ENCODE data around the gene CGA.
"Not testable (repeated sequence)": the region's sequence is repeated elsewhere in the genome, so short reads cannot be mapped to it uniquely, and the experiment has no call there.

Gene CGA

DNA sequence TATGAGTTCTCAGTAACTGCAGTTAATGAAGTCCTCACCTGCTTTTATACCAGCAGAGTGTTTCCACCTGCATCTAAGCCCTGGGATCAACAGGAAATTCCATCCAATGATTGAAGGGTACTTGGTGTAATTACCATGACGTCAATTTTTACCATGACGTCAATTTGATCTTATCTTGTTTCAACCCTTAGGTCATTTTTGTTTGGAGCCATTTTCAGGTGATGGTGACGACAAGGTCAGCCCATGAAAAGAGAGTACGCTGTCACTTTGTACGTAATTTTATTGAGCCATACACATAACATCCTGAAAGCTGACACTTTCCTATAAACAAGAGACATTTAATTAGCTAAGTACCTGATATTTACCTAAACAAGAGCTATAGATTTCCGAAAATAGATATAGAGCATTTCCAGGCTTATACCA lies at the start of gene CGA:
CGA (minus strand) TSS at position 20 of the 423 bp plus-strand sequence. CDS start 6,906 bp downstream, outside the sequence.
- no peak for DNase-seq (ENCODE audit: low spot score)

DNA sequence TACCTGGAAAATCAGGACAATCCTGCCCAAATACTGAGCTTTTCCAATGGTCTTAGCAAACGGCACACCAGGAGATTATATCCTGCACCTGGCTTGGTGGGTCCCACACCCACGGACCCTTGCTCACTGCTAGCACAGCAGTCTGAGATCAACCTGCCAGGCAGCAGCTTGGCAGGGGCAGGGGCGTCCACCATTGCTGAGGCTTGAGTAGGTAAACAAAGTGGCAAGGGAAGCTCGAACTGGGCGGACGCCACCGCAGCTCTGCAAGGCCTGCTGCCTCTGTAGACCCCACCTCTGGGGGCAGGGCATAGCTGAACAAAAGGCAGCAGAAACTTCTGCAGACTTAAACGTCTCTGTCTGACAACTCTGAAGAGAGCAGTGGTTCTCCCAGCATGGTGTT lies 45.0 kb upstream of the CGA start:
- DNase-seq (ENCODE audit: low spot score), result not testable (repeated sequence)

DNA sequence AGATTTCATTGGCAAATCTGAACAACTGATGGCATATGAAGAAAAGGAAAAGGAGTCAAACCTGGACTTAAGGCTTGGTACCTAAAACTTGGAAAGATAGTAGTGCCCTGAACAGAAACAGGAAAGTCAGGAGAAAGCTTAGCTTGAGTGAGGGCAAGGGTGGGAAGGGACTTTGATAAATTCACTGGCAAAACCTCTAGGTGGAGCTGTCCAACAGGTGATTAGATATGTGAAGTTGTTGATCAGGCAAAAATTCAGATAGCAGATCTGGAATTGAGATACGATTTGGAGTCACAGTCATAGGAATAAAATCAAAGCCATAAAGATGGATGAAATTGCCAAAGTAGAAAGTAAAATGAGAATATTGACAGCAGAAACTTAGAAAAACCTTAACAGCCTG lies 44.3 kb upstream of the CGA start:
- no peak for DNase-seq (ENCODE audit: low spot score)

DNA sequence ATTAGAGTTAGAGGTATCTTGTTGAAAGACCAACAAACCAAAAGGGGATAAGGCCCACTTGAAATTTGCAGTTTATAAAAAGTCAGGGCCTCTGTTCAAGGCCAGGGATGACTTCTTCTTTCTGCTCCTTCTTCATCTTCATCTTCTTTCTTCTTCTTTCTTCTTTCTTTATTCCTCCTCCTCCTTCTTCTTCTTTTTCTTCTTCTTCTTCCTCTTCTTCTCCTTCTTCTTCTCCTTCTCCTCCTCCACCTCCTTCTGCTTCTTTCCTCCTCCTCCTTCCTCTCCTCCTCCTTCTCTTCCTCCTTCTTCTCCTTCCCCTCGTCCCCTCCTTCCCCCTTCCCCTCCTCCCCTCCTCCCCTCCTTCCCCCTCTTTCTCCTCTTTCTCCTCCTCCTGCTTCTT lies 42.1 kb upstream of the CGA start:
- DNase-seq (ENCODE audit: low spot score), result no peak

DNA sequence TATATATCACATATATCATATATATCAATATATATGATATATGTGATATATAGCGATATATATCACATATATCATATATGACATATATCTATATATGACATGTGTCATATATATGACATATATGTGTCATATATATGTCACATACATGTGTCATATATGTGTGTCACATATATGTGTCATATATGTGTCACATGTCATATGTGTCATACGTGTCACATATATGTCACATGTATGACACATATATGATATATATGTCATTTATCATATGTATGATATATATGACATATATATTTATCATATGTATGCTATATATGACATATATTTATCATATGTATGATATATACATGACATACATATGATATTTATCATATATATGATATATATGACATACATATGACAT lies 32.8 kb upstream of the CGA start:
- no peak for DNase-seq (ENCODE audit: low spot score)

DNA sequence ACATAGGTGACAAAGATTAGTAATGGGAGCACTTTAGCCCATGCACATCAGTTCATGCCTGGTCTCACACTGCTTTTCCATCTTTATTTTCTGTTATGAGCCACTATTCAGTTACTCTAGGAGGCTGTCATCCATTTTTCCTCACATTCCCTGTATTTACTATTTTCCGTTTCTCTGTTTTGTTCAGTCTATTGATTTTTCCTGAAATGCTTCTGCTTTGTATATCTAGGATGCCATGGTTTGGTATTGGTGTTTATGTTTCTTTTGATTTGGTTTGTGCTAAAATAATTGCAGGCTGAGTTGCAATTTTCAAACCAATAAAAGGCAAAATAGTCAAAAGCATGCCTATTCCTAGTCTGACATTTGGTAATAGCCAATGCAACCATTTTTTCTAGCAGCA lies 31.6 kb upstream of the CGA start:
- DNase-seq (ENCODE audit: low spot score), result no peak

DNA sequence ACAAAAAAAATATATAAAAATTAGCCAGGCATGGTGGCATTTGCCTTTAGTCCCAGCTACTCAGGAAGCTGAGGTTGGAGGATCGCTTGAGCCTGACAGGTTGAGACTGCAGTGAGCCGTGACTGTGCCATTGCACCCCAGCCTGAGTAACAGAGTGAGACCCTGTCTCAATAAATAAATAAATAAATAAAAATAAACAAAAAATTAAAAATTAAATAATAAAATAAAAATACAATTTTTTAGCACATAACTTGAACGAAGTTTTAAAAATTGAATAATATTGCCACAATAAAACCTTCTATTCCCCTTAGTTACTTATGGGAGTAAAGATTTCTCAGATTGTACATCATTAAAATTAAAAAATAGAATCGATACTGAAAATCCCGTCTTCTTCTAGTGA lies 29.2 kb upstream of the CGA start:
- DNase-seq (ENCODE audit: low spot score), result no peak

DNA sequence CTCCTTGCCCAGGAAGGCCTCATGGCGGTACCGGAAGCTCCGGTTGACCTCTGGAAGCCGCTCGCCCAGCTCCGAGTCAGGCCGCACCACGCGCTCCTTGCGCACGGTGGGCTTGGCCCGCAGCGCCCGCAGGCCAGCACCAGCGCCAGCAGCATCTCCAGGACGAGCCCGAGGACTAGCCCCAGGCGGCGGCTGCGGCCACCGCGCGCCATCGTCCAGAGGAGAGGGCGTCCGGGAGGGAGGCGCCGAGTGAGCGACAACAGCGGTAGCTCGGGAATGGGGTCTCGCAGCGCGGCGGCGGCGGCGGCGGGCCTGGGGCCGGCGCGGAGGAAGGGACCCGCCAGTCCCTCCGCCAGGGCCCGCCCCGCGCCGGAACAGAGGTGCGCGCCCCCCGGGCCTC lies 27.6 kb upstream of the CGA start:
- peak; percentile 47 for DNase-seq (ENCODE audit: low spot score)

DNA sequence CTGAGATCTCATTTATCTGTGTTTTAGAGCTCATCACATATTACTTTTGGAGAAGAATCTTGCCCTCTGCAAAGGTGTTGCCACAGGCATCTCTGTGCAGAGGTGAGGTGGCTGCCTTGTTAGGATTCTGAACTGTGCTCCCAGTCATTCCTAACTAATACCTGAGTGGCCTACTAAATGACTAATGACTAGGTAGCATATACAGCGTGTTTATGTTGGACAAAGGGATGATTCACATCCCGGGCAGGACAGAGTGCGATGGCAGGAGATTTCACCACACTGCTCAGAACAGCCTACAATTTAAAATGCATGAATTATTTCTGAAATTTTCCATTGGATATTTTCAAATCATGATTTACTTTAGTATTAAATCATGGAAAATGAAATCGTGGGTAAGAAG lies 23.1 kb upstream of the CGA start:
- no peak for DNase-seq (ENCODE audit: low spot score)

DNA sequence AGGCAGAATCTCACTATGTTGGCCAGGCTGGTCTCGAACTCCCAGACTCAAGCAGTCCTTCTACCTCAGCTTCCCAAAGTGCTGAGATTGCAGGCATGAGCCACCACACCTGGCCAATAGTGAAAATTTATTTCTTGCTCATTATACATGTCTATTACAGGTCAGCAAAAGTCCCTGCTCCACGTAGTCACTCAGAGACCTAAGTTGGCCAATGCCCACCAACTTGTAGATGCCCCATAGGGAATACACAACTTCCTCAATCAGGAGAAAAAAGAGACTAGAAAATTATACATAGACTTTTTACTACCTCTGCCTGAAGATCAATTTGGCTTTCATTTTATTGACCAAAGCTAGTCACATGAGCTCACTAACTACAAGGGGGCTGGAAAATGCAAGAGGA lies 22.0 kb upstream of the CGA start:
- DNase-seq (ENCODE audit: low spot score), result no peak

DNA sequence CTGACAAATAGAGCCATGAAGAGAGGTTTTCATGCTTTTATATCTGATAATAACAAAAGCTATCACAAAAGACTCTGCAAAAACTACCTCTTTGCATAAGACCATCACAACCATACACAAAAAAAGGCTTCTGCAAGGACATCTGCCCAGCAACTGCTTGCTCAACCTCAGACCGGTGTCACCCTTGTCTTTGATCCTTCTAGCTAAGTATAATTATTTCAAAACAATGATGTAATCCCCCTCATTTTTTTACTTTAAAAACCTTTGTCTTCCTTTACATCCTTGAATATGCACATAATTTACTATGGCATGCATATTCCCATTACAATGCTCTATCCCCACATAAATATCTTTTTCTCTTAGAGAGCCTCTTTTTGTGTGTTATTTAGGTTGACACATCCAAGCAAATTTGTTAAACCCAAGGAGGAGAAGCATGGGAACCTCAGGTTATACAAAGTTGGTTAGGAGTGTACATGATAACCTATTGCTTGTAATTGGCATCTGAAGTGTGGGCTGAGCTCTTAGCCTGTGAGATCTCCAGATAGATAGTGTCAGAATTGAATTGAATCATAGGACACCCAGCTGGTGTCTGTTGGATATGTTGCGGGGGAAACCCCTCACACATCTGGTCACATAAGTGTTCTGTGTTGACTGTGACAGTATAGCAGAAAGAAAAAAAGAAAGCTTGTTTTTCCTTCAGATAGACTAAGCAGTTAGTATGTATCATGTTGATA lies 20.7 kb upstream of the CGA start:
- DNase-seq (ENCODE audit: low spot score), result no peak

DNA sequence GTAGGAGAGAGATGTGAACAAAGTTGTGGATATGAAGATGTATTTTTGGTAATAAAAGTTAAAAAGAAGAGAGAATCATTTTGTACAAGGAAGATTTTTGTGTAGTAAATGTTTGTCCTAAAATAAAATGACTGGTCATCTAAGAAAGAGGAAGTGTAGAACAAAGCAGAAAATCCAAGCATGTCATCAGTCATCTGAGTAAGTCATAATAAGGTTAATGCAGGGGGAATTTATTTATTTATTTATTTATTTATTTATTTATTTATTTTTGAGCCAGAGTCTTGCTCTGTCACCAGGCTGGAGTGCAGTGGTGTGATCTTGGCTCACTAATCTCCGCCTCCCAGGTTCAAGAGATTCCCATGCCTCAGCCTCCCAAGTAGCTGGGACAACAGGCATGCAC lies 15.7 kb upstream of the CGA start:
- DNase-seq (ENCODE audit: low spot score), result no peak

DNA sequence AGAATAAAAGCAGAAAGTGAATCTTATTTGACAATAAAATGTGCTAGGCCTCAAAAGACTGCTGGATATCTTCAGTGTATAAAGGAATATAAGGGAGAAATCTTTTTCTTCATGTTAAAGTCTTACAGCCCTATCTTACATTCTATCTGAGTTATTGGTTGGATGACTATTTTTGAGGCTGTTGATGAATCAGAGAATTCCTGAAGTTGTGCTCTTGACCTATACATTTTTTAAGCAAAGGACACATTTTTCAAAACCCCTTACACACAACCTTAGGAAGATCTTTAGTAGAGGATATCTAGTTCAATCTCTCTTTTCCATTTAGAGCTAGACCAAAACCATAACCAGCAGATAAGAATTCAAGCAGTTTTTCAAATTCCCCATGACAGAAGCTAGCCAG lies 10.9 kb upstream of the CGA start:
- no peak for DNase-seq (ENCODE audit: low spot score)

DNA sequence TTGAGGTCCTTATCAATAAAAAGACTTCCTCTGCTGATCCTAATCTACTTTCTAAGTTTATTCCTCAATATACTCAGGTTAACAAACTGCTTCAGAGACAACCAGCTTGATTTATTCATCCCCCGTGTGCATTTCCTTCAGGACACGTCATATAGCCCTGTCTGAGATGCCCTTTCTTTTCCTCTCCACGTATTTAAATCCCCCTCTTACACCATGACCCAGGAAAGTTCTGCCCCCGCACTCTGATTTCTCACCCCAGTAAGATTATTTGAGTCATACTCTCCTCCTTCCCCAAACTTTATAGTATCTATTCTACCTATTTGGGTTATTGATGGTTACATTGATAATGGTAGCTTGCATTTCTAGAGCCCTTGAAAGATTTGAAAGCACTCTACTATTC lies 9.8 kb upstream of the CGA start:
- no peak for DNase-seq (ENCODE audit: low spot score)

DNA sequence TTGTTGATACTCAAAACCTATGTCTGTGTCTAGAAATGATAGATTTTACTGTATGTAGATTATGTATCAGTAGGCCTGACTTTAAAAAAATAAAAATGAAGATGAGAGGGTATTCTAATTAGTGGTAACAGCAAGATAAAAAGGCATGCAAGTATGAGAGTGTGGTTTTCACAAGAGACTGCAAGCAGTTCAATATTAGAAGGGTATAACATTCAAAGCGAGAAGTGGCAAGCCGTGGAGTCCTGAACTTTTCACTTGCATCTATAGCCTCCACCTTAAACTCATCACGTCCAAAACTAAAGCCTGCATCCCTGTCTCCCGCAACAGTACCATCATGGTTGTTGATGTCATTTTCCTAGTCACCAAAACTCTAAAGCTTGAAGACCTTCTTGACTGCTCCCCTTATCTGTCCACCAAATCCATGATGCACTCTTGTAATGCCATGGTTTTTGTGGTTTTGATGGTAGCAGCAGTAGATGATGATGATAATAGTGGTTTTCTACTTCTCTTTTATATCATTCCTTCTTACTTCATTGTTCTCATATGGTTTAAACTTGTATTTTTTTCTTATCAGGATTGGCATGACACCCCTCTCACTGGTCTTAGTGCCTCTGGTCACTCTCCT lies 9.2 kb upstream of the CGA start:
- no peak for DNase-seq (ENCODE audit: low spot score)

DNA sequence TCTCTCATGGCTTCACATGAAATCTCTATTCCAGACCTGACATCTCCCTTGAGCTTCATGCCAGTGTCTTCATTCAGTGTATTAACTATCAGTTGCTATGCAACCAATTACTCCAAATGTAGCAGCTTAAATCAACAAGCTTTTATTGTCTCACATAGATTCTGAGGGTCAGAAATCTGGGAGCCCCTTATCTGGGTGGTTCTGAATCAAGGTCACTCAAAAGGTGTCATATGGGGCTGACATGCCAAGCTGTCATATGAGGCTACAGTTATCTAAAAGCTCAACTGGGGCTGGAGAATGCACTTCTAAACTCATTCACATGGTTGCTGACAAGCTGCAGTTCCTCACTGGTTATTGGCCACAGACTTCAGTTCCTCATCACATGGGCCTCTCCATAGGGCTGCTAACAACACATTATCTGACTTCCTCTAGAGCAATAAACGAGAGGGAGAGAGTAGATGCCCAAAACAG lies 7.3 kb upstream of the CGA start:
- DNase-seq (ENCODE audit: low spot score), result no peak

DNA sequence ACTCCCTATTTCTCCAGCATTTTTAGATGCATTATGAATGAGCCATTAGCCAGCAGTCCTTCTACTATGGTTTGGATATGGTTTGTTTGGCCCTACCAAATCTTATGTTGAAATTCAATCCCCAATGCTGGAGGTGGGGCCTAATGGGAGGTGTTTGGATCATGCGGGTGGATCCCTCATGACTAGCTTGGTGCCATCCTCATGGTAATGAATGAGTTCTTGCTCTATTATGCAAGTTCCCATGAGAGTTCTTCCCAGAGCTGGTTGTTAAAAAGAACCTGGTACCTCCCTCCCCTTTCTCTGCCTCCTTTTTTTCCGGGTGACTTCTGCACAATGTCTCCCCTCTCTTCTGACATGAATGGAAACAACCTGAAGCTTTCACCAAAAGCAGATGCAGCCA lies 6.2 kb upstream of the CGA start:
- no peak for DNase-seq (ENCODE audit: low spot score)

DNA sequence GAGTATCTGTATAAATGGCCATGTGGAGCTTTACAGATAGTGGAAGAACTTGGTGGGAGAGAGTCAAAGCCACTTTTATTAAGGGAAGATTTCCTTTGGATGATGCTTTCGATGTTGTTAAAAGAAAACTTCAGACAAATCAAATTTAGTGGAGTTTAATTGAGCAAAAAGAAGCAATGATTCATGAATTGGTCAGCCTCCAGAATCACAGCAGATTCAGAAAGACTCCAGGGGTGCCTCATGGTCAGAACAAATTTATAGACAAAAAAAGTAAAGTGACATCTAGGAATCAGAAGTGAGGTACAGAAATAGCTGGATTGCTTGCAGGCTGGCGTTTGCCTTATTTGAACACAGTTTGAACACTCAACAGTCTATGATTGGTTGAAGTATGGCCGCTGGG lies 5.3 kb upstream of the CGA start:
- DNase-seq (ENCODE audit: low spot score), result no peak

DNA sequence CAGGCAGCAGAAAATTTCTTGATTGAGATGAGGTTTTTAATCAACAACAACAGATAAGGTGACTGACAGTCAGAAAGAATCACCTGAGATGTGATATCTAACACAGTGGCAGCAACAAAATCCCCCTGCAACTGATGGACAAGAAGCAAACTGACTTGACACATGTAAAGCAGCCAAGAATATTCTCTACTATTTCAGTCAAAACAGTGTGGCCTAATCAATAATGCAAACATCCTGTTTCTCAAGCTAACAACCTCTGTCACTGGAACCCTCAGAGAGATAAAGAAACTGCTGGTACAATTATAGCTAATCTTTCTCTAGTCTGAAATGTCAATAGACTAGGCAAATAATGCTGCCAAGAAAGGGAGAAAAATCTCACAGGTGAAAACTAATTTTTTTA lies 4.6 kb upstream of the CGA start:
- no peak for DNase-seq (ENCODE audit: low spot score)

DNA sequence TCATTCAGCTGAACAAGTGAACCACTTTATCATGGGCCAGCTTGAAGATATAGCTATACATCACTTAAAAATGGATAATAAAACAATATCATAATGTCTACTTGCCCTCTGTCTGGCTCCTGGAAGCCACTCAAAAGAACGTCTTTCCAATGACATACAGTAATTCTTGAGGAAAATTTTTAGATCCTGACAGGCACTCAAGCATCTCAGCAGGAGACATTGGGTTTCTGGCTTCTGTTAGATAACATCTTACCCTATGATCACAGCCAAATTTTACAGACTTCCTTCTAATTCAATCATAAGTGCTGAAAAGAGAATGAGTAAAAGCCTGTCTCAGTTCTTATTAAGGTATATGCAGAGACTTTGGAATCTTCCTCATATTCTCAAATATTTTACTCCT lies 330 bp downstream of the CGA start:
- DNase-seq (ENCODE audit: low spot score), result no peak

DNA sequence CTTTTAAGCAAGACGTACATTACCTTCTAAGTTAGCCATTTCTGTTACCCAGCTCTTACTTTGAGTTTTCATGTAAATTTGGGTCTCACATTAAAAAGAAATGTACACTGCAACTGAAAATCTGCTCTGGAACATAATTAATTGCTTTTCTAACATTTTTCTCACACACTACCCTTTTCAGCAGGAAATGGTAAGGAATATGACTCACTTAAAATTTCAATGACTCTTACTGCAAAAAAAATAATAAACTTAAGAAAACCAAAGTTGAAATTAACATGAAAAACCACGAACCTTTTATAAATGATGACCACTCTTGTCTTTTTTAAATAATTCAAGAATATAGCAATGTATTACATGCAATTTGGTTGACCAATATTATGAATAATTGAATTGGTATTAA lies 1.3 kb downstream of the CGA start:
- no peak for DNase-seq (ENCODE audit: low spot score)

DNA sequence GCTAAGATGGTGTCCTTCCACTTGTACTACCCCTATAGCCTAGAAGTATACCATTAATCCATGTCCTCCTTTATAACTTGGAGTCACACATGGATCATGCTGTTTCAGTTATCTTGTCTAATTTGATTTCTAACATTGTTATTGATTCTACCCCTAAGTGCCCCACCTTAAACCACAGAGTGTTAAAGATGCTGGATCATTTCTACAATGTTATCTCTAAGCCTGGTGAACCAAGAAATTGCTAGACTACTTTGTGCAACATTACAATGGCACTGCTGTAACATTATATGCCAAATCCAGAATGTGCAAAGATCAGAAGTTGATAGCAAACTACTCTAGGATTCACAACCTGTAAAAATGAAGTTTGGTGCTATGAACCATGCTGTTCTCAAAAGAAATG lies 1.7 kb downstream of the CGA start:
- DNase-seq (ENCODE audit: low spot score), result no peak

DNA sequence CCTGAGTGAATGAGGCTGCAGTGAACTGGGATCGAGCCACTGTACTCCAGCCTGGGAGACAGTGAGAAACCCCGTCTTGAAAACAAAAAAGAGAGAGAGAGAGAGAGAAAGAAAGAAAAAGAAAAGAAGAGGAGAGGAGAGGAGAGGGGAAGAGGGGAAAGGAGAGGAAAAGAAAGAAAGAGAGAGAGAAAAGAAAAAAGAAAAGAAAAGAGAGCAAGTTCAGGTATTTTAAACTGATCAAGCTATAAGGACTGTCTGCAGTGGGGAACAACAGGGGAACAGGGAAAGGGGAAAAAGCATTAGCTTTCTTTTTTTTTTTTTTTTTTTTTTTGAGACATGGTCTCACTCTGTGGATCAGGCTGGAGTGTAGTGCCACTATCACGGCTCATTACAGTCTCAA lies 2.5 kb downstream of the CGA start:
- DNase-seq (ENCODE audit: low spot score), result no peak

DNA sequence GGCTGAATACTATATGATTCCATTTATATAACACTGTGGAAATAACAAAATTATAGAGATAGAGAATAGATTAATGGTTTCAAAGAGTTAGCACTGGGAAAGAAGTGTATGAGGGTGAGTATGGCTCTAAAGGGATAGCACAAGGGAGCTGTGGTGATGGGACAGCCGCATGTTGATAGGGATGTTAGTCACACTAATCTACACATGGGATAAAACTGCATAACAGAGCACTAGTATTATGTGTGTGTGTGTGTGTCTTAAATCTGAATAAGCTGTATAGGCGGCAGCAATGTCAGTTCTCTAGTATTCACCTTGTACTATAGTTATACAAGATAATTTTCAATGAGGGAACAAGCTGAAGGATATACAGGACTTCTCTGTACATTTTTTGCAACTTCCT lies 5.8 kb downstream of the CGA start:
- DNase-seq (ENCODE audit: low spot score), result no peak

Measured in ecto neural progenitor cell (in vitro differentiated cells).